Peyer's patch (tissue), 4 donors: ENCODE results near the gene ROBO3. TPM values are rescaled to one million over a fixed set of nuclear protein-coding genes. Genes with fewer than 3 reads are reported as not detected.

ENCODE experiments used
- DNase-seq, 3 donors: peaks; one replicate each; pipeline ENCODE4 v3.0.0-alpha.2; 2017 to 2019
- H3K27ac ChIP-seq, 4 donors: fragments of 200-600 bp; sonication (generic); one replicate each; pipeline ENCODE4 v1.5.1; 2016 to 2019
- H3K27me3 ChIP-seq, 2 donors: fragments of 200-600 bp; sonication (generic); one replicate each; pipeline ENCODE4 v1.5.1; 2019
- H3K36me3 ChIP-seq, 3 donors: fragments of 200-600 bp; sonication (generic); one replicate each; pipeline ENCODE4 v1.5.1; 2016 to 2019
- H3K4me1 ChIP-seq, 4 donors: fragments of 200-600 bp; sonication (generic); one replicate each; pipeline ENCODE4 v1.5.1; 2016 to 2019
- H3K4me3 ChIP-seq, 4 donors: fragments of 200-600 bp; sonication (generic); 1 replicate in 3 of 4; 2 replicates in 1 of 4; pipeline ENCODE4 v1.5.1; 2016 to 2019; ENCODE audit warnings: mild to moderate bottlenecking in 1 of 4
- H3K9me3 ChIP-seq, 4 donors: fragments of 200-600 bp; sonication (generic); one replicate each; pipeline ENCODE4 v1.5.1; 2016 to 2019; ENCODE audit warnings: mild to moderate bottlenecking in 1 of 4
- CTCF ChIP-seq, 6 experiments: fragments of 450-650 bp in 4 of 6; fragments of 200-600 bp in 2 of 6; sonication (generic) in 1 of 6; IDR thresholded peaks; one replicate each; pipeline ENCODE4 v1.5.1; 2017 to 2019; ENCODE audit warnings: antibody characterized with exemption in 6 of 6, mild to moderate bottlenecking in 3 of 6, moderate library complexity in 1 of 6
- POLR2A ChIP-seq, 2 donors: fragments of 450-650 bp; IDR thresholded peaks; one replicate each; pipeline ENCODE4 v1.5.1; 2017; ENCODE audit warnings: antibody characterized with exemption in 2 of 2, mild to moderate bottlenecking in 2 of 2, moderate library complexity in 2 of 2
- total RNA-seq, 4 donors: library from RNA; depleted of rRNA; stranded (reverse); fragments of >200 nt; gene quantifications; one replicate each; pipeline ENCODE4 v1.1.0, GENCODE V29; 2016

The ROBO3 gene
- total RNA-seq, 4 donors from 2014 or later, result 3.6 to 49.5 (median 16.1) TPM

DNA sequence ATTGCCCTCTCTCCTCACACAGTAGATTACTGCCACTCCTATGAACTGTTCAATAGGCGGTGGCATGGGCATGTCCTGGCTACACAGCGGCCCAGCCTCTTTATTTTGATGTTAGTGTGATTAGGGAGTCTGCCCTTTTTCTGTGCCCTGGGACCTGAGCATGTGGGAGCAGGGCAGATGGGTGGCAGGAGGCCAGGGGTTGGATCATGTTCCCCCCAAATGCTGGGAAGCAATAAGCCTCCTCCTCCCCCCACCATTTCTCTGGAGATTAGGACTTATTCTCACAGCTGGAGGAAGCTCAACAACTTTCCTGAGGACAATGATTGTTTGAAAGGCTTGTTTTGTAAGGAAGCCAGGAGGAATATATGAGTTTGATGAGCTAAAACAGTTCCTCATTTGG, 54.7 kb downstream of the ROBO3 start:
- no peaks in the 10 kb centered on the region for H3K9me3 ChIP-seq
- no peaks in the 10 kb centered on the region for H3K27me3 ChIP-seq
- DNase-seq, result no peak
- peaks cover 0 to 9% (median 3%) of the 10 kb centered on the region in 4 donors for H3K4me1 ChIP-seq
- TF ChIP-seq POLR2A (IDR thresholded peaks at IDR 0.05) (no peak), CTCF (IDR thresholded peaks at IDR 0.05) (no peak)
- no peak overlapping the region for H3K4me3 ChIP-seq
- no peak overlapping the region for H3K27ac ChIP-seq
- no peaks in the 10 kb centered on the region for H3K36me3 ChIP-seq

DNA sequence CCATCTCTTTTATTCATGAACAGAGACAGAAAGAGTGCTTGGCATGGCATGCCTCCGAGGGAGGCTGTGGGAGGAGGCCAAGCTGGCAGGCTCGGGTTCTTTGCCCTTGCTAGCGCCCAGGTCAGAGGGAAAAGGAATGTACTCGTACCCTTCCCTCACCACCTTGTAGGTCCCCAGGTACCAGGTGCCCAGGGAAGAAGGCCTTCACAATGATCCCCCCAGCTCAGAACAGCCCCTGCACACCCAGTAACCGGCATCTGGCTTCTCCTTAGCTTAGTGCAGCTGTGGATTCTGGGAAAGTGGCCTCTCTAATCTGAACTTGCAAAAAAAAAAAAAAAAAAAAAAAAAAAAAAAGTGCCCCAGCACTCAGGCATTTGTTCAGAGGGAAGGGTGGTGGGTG, 55.1 kb downstream of the ROBO3 start:
- Histone ChIP-seq H3K27ac (no peak overlapping the region), H3K4me1 (peaks cover 0 to 9% (median 3%) of the 10 kb centered on the region in 4 donors), H3K27me3 (no peaks in the 10 kb centered on the region), H3K36me3 (no peaks in the 10 kb centered on the region), H3K9me3 (no peaks in the 10 kb centered on the region), H3K4me3 (peak overlapping the region in 1 of 4 donors; percentile 50)
- TF ChIP-seq CTCF (IDR thresholded peaks at IDR 0.05) (no peak), POLR2A (IDR thresholded peaks at IDR 0.05) (no peak)
- no peak for DNase-seq

GRCh38 chr11:124920870-124921609, 55.8 kb downstream of the ROBO3 start:
- DNase-seq, result peak in 2 of 3 donors; percentile 49 to 80
- Histone ChIP-seq H3K4me1 (peaks cover 0 to 9% (median 3%) of the 10 kb centered on the region in 4 donors), H3K27me3 (no peaks in the 10 kb centered on the region), H3K27ac (peak overlapping the region in 1 of 4 donors; percentile 27), H3K9me3 (no peaks in the 10 kb centered on the region), H3K36me3 (no peaks in the 10 kb centered on the region), H3K4me3 (peak overlapping the region; percentile 31 to 50 (median 45))
- TF ChIP-seq CTCF (IDR thresholded peaks at IDR 0.05) (no peak), POLR2A (IDR thresholded peaks at IDR 0.05) (no peak)

DNA sequence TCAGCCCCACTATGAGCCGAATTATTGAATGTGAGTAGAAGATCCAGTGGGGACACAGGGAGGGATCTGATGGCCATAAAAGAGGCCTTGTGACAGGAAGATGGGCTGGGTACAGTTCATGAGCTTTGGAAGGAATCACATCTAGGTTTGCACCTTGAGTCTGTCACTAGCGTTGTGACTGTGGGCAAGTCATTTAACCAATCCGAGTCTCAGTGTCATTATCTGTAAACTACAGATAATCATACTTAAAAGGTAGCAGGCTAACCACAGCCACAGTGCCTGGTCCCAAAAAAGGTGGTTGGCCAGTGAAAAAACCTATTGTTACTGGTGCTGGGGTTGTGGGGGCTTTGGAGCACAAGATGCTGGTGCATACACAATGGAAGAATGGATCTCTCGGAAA, 57.6 kb downstream of the ROBO3 start:
- no peak overlapping the region for H3K27ac ChIP-seq
- no peaks in the 10 kb centered on the region for H3K9me3 ChIP-seq
- TF ChIP-seq POLR2A (IDR thresholded peaks at IDR 0.05) (no peak), CTCF (IDR thresholded peaks at IDR 0.05) (no peak)
- no peaks in the 10 kb centered on the region for H3K27me3 ChIP-seq
- no peak overlapping the region for H3K4me3 ChIP-seq
- no peak for DNase-seq
- peaks cover 0 to 9% (median 3%) of the 10 kb centered on the region in 4 donors for H3K4me1 ChIP-seq
- H3K36me3 ChIP-seq, result no peaks in the 10 kb centered on the region

DNA sequence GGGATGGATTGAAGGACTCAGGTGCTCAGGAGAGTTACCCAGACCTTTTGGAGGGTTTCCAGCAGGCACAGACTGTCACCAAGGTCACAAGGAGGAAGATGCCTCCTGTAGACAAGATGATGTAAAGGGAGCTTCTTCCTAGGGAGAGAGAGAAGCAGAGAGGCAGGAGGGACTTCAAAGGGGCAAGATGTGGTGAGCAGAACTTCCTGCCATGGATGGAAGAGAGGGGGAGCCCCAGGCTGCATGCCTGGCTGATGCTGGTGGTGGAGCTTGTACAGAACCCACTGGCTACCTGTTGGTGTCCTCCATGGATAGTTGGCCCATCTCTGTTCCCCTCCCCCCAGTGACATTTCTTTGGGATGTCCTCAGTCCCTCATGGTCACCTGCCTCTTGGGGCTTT, 58.1 kb downstream of the ROBO3 start:
- no peaks in the 10 kb centered on the region for H3K36me3 ChIP-seq
- TF ChIP-seq CTCF (IDR thresholded peaks at IDR 0.05) (no peak), POLR2A (IDR thresholded peaks at IDR 0.05) (no peak)
- H3K4me1 ChIP-seq, result peaks cover 0 to 9% (median 3%) of the 10 kb centered on the region in 4 donors
- H3K27ac ChIP-seq, result no peak overlapping the region
- H3K27me3 ChIP-seq, result no peaks in the 10 kb centered on the region
- no peak overlapping the region for H3K4me3 ChIP-seq
- no peak for DNase-seq
- H3K9me3 ChIP-seq, result no peaks in the 10 kb centered on the region
